Measurements from ENCODE around the gene PGRMC2. TPM values are rescaled to one million over a fixed set of nuclear protein-coding genes. Genes with fewer than 3 reads are reported as not detected.

The PGRMC2 gene
- total and polyA plus RNA-seq, 2 of the 8 experiments (the other 6 are each of a cell fraction or from before 2014, with no cell fraction given) = 9.5 to 85.3 TPM

DNA sequence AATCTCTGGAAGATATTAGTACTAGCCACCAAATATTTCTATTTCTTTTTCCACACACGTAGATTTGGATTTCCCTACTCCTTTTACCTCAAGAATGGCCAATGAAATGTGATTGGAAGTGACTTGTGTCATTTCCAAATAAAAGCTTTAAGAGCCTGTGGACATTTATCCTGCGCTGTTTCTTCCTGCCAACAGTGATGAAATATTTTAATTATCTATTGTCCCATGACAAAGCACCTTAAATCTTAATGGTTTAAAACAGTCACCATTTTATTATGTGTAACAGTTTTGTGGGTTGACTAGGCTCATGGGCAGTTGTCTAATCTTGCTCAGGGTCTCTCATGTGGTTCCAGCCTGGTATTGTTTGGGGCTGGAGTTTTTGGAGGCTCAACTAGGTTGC is 3.5 kb upstream of the PGRMC2 start:
- CTCF ChIA-PET (ENCODE audit: partially characterized antibody) = interaction anchor here (1.2 kb wide), 1 partner anchor 165 kb away, joined by 3 read pairs; no protein-coding TSS in a partner anchor
- DNase-seq (ENCODE audit: low read depth in 1 of 2, low spot score in 2 of 2) = no peak

More for the DNA sequence above, 3.5 kb upstream of the PGRMC2 start:
- Histone ChIP-seq H2BK15ac (ENCODE audit: low read length) (no peak overlapping the region), H4K20me1 (replicated peaks in 1 of 2; ENCODE audit: control insufficient read depth in 1 of 2, insufficient read depth in 2 of 2, low read length in 2 of 2) (peaks cover 0 to 2% of the 10 kb centered on the region in 2 experiments), H3K27me3 (replicated peaks in 1 of 4; ENCODE audit: control insufficient read depth in 3 of 4, extremely low read depth in 1 of 4, insufficient read depth in 3 of 4, low read length in 3 of 4) (no peaks in the 10 kb centered on the region), H4K91ac (replicated peaks; ENCODE audit: insufficient read length, low read length) (no peak overlapping the region), H2AFZ (ENCODE audit: low read length) (no peak overlapping the region), H4K8ac (ENCODE audit: extremely low read depth, insufficient read depth, low read length) (no peak overlapping the region), H3K14ac (ENCODE audit: insufficient read length) (no peak overlapping the region), H3K4me2 (ENCODE audit: insufficient read depth in 1 of 2, low read depth in 2 of 2, low read length in 2 of 2) (no peak overlapping the region), H3K4me3 (ENCODE audit: extremely low read depth in 1 of 4, insufficient read depth in 2 of 4, low read depth in 3 of 4, low read length in 4 of 4) (no peak overlapping the region), H4K5ac (ENCODE audit: insufficient read length, low read depth, low read length) (no peak overlapping the region), H3K18ac (ENCODE audit: extremely low read depth, low read length) (no peak overlapping the region), H3K4ac (replicated peaks; ENCODE audit: insufficient read length, low read depth, low read length) (no peak overlapping the region), H2BK5ac (ENCODE audit: low read depth, low read length) (no peak overlapping the region), H2BK120ac (replicated peaks; ENCODE audit: low read depth, low read length) (no peak overlapping the region), H3K9ac (replicated peaks in 1 of 4; ENCODE audit: extremely low read depth in 1 of 4, low read depth in 3 of 4, low read length in 3 of 4) (no peak overlapping the region), H2AK5ac (ENCODE audit: low read depth, low read length) (no peak overlapping the region), H2BK12ac (ENCODE audit: low read depth, low read length) (no peak overlapping the region), H3K56ac (replicated peaks; ENCODE audit: insufficient read length, low read depth, low read length) (no peak overlapping the region), H3K79me1 (ENCODE audit: low read depth, low read length) (no peaks in the 10 kb centered on the region), H2BK20ac (ENCODE audit: low read length) (no peak overlapping the region), H3K27ac (ENCODE audit: low read depth, low read length) (no peak overlapping the region), H3K4me1 (replicated peaks in 1 of 4; ENCODE audit: control insufficient read depth in 3 of 4, insufficient read depth in 4 of 4, low read length in 3 of 4) (peaks cover 0 to 6% (median 3%) of the 10 kb centered on the region in 4 experiments; a peak in 3 of 7 replicates), H3K79me2 (ENCODE audit: control insufficient read depth in 1 of 2, insufficient read depth in 2 of 2, low read length in 2 of 2) (peaks cover under 1 to 22% of the 10 kb centered on the region in 2 experiments; a peak in 3 of 4 replicates), H3K36me3 (ENCODE audit: control insufficient read depth in 2 of 4, insufficient read depth in 4 of 4, low read length in 3 of 4) (no peaks in the 10 kb centered on the region), H3K9me3 (ENCODE audit: insufficient read depth in 2 of 2, low read depth in 1 of 2, low read length in 1 of 2) (no peaks in the 10 kb centered on the region), H3K23ac (ENCODE audit: insufficient read length) (no peak overlapping the region), H3K23me2 (ENCODE audit: low read depth, low read length) (peaks cover 10% of the 10 kb centered on the region)
- POLR2A ChIA-PET (ENCODE audit: partially characterized antibody) = no interaction called here
- TF ChIP-seq RNF2 (IDR thresholded peaks at IDR 0.05; ENCODE audit: borderline replicate concordance, low read depth, low read length, missing control alignments, poor library complexity, severe bottlenecking) = no peak
- no peak for TF ChIP-seq ASH2L (IDR thresholded peaks at IDR 0.05; ENCODE audit: low read length)
- TF ChIP-seq GTF2F1 (IDR thresholded peaks at IDR 0.05; ENCODE audit: borderline replicate concordance, low read depth, low read length) = no peak
- TF ChIP-seq ZNF274 (IDR thresholded peaks at IDR 0.05; ENCODE audit: borderline replicate concordance, extremely low read depth, low read length) = no peak
- TF ChIP-seq RFX5 (IDR thresholded peaks at IDR 0.05; ENCODE audit: borderline replicate concordance, low read depth, low read length) = no peak
- TF ChIP-seq SP1 (IDR thresholded peaks at IDR 0.05; ENCODE audit: low read depth, low read length) = no peak
- TF ChIP-seq SIN3A (conservative IDR thresholded peaks at IDR 0.05 in 1 of 2, IDR thresholded peaks at IDR 0.05 in 1 of 2; ENCODE audit: low read depth in 1 of 2, low read length in 2 of 2) = no peak
- no peak for TF ChIP-seq SAP30 (IDR thresholded peaks at IDR 0.05; ENCODE audit: insufficient read depth, insufficient replicate concordance, low read length)
- no peak for FAIRE-seq
- WGBS, 2 experiments (ENCODE audit: extremely low coverage in 1 of 2, insufficient coverage in 1 of 2, insufficient read length in 1 of 2, insufficient replicate concordance in 2 of 2, low coverage in 1 of 2, low lambda C conversion rate in 2 of 2, missing lambda C conversion rate in 1 of 2) = 90% methylated on average over 2 of the region's 2 CpGs; no CpG with 5 or more reads in 1 of the 2 experiments
